Mesendoderm (in vitro differentiated cells): ENCODE measurements around the gene C2orf92.
A peak's percentile ranks its signal among the peaks of the same experiment; 100 is the strongest.

Source experiments
- DNase-seq: peaks from one replicate; pipeline ENCODE4 v3.0.0; 2013
- H2AK5ac ChIP-seq: 2 replicates; pipeline ENCODE4 v1.6.1; 2013; ENCODE audit warnings: low read length, inconsistent platforms
- H2BK120ac ChIP-seq: 2 replicates; pipeline ENCODE4 v1.6.1; 2013; ENCODE audit warnings: low read depth, mild to moderate bottlenecking, low read length, moderate library complexity, mixed read lengths
- H2BK15ac ChIP-seq: replicated peaks from 2 replicates; pipeline ENCODE4 v1.6.1; 2013; ENCODE audit warnings: low read depth, mild to moderate bottlenecking, moderate library complexity
- H2BK5ac ChIP-seq: 2 replicates; pipeline ENCODE4 v1.6.1; 2013; ENCODE audit warnings: low read length, inconsistent platforms
- H3K18ac ChIP-seq: 2 replicates; pipeline ENCODE4 v1.6.1; 2013; ENCODE audit warnings: mild to moderate bottlenecking, low read length, mixed read lengths
- H3K23ac ChIP-seq: one replicate; pipeline ENCODE4 v1.6.1; 2013; ENCODE audit warnings: low read length
- H3K27ac ChIP-seq: 2 replicates; pipeline ENCODE4 v1.5.1; 2013; ENCODE audit warnings: low read depth, mild to moderate bottlenecking, inconsistent platforms, low read length, moderate library complexity
- H3K27me3 ChIP-seq: 2 replicates; pipeline ENCODE4 v1.6.1; 2013; ENCODE audit warnings: low read length, control low read depth, mild to moderate bottlenecking, inconsistent platforms; ENCODE audit not compliant: insufficient read depth, poor library complexity
- H3K36me3 ChIP-seq: 2 replicates; pipeline ENCODE4 v1.6.1; 2013; ENCODE audit warnings: low read length, inconsistent platforms; ENCODE audit not compliant: control insufficient read depth, insufficient read depth
- H3K4ac ChIP-seq: one replicate; pipeline ENCODE4 v1.6.1; 2013; ENCODE audit warnings: low read depth, mild to moderate bottlenecking, low read length, moderate library complexity
- H3K4me1 ChIP-seq: 2 replicates; pipeline ENCODE4 v1.6.1; 2013; ENCODE audit warnings: low read depth, low read length, inconsistent platforms; ENCODE audit not compliant: control insufficient read depth
- H3K4me2 ChIP-seq: 2 replicates; pipeline ENCODE4 v1.6.1; 2013; ENCODE audit warnings: low read length
- H3K4me3 ChIP-seq: 2 replicates; pipeline ENCODE4 v1.5.1; 2013; ENCODE audit warnings: mild to moderate bottlenecking, low read length
- H3K56ac ChIP-seq: one replicate; pipeline ENCODE4 v1.6.1; 2013; ENCODE audit warnings: low read length
- H3K79me1 ChIP-seq: 2 replicates; pipeline ENCODE4 v1.6.1; 2013; ENCODE audit warnings: low read length, inconsistent platforms
- H3K79me2 ChIP-seq: 2 replicates; pipeline ENCODE4 v1.6.1; 2013; ENCODE audit warnings: mild to moderate bottlenecking, low read length; ENCODE audit not compliant: control insufficient read depth, insufficient read depth
- H3K9ac ChIP-seq: 2 replicates; pipeline ENCODE4 v1.6.1; 2013; ENCODE audit warnings: low read length, inconsistent platforms
- H4K5ac ChIP-seq: one replicate; pipeline ENCODE4 v1.6.1; 2013; ENCODE audit warnings: low read length
- H4K8ac ChIP-seq: one replicate; pipeline ENCODE4 v1.6.1; 2013; ENCODE audit warnings: low read depth, mild to moderate bottlenecking, control low read depth, low read length, moderate library complexity
- WGBS: extraction: QIAGEN DNeasy Blood & Tissue Kit; methylation state at CpG from one replicate; pipeline ENCODE4 v1.1.7; 2013; ENCODE audit warnings: low lambda C conversion rate, missing lambda C conversion rate; ENCODE audit not compliant: insufficient coverage; ENCODE audit errors: extremely low coverage; 5-methylcytosine and 5-hydroxymethylcytosine counted together

C2orf92 gene

GRCh38 chr2:97716695-97717612 is 47.4 kb downstream of the C2orf92 start:
- Histone ChIP-seq H3K79me1 (no peaks in the 10 kb centered on the region), H2BK120ac (no peak overlapping the region), H3K27ac (no peak overlapping the region), H3K18ac (peak overlapping the region; percentile 9), H4K5ac (no peak overlapping the region), H3K4ac (peak overlapping the region; percentile 25), H3K56ac (peak overlapping the region; percentile 50), H3K27me3 (no peaks in the 10 kb centered on the region), H3K36me3 (no peaks in the 10 kb centered on the region), H3K4me2 (no peak overlapping the region), H3K79me2 (no peaks in the 10 kb centered on the region), H2BK5ac (no peak overlapping the region), H2AK5ac (peak overlapping the region; percentile 17), H3K23ac (no peak overlapping the region), H3K4me1 (peaks cover 2% of the 10 kb centered on the region), H3K4me3 (no peak overlapping the region), H4K8ac (no peak overlapping the region), H2BK15ac (no peak overlapping the region), H3K9ac (no peak overlapping the region)
- no CpG with 5 or more reads among the region's 21 CpGs for WGBS
- no peak for DNase-seq

DNA sequence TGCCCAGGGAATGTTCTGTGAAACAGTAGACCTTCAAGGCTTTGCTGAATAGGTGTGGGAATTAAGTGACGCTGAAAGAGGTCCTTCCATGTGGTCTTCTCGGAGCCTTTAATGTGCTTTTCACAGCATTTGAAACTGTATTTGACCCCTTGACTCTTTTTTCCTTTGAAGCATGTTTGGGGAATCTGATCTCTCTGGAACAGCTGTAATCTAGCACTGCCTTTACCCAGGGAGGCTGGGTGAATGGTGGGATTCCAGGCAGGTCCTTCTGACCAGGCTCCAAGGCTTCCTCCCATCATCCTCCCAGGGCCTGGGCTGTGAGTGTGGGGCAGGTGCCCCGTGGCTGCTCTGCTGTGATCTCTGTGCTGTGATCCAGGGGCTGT is 48.1 kb downstream of the C2orf92 start:
- Histone ChIP-seq H3K18ac (peak overlapping the region; percentile 9), H3K36me3 (no peaks in the 10 kb centered on the region), H4K8ac (no peak overlapping the region), H3K23ac (no peak overlapping the region), H2BK15ac (no peak overlapping the region), H2BK120ac (no peak overlapping the region), H4K5ac (no peak overlapping the region), H3K9ac (no peak overlapping the region), H3K4me2 (no peak overlapping the region), H3K4me1 (peaks cover 2% of the 10 kb centered on the region), H2BK5ac (no peak overlapping the region), H2AK5ac (no peak overlapping the region), H3K27me3 (no peaks in the 10 kb centered on the region), H3K4me3 (no peak overlapping the region), H3K56ac (peak overlapping the region; percentile 30), H3K79me1 (no peaks in the 10 kb centered on the region), H3K27ac (no peak overlapping the region), H3K4ac (no peak overlapping the region), H3K79me2 (no peaks in the 10 kb centered on the region)
- no peak for DNase-seq
- no CpG with 5 or more reads among the region's 3 CpGs for WGBS

DNA sequence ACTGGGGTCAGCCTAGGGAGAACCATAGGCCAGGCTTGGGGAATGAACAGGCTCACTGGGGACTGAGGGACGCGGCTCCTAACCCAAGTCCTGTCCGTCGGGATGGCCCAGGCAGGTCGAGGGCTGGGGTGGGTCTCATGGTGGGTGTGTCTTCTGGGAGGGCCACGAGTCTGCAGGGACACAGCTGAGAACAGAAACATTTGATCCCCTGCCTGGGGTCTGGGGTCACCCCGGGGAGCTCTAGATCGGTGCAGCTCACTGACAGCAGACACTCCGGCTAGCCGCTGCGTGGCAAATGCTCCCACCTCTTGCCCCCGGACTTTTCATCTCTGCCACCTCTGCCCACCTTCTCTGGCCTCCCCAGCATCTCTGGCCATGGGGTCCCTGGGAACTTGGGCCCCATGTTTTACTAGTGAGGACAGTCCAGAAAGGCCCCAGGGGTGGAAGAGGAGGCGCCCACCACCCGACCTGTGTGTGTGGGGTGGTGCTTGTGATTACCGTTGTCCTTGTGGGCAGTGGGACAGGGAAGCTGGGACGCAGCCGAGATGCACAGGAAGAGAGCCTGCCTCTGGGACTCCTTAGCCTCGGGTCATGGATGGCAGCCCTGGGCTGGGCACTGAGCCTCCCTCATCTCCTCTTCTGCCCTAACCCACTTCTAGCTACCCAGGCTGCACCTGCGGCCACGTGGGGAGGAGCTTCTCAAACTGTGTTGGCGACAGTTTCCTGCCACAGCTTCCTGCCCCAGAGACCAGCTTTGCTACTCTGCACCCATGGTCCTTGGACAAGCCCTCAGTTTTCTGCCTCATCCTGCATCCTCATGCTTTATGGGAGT is 48.8 kb downstream of the C2orf92 start:
- H3K4me2 ChIP-seq, result no peak overlapping the region
- H3K36me3 ChIP-seq, result no peaks in the 10 kb centered on the region
- H4K5ac ChIP-seq, result no peak overlapping the region
- no peak overlapping the region for H3K27ac ChIP-seq
- H3K79me2 ChIP-seq, result no peaks in the 10 kb centered on the region
- no peaks in the 10 kb centered on the region for H3K79me1 ChIP-seq
- no peaks in the 10 kb centered on the region for H3K27me3 ChIP-seq
- H2BK15ac ChIP-seq, result no peak overlapping the region
- H3K9ac ChIP-seq, result no peak overlapping the region
- H2AK5ac ChIP-seq, result no peak overlapping the region
- no peak overlapping the region for H3K23ac ChIP-seq
- peaks cover 2% of the 10 kb centered on the region for H3K4me1 ChIP-seq
- no peak overlapping the region for H2BK120ac ChIP-seq
- H3K4me3 ChIP-seq, result no peak overlapping the region
- H3K4ac ChIP-seq, result no peak overlapping the region
- no CpG with 5 or more reads among the region's 21 CpGs for WGBS
- H3K18ac ChIP-seq, result peak overlapping the region; percentile 2
- H3K56ac ChIP-seq, result peak overlapping the region; percentile 30
- DNase-seq, result no peak
- H4K8ac ChIP-seq, result no peak overlapping the region
- H2BK5ac ChIP-seq, result no peak overlapping the region

GRCh38 chr2:97718942-97719341 is 49.4 kb downstream of the C2orf92 start:
- Histone ChIP-seq H3K9ac (no peak overlapping the region), H2BK5ac (peak overlapping the region; percentile 36), H3K18ac (no peak overlapping the region), H3K79me1 (no peaks in the 10 kb centered on the region), H3K79me2 (no peaks in the 10 kb centered on the region), H2AK5ac (no peak overlapping the region), H3K4me3 (no peak overlapping the region), H4K8ac (no peak overlapping the region), H3K4me1 (peaks cover under 1% of the 10 kb centered on the region), H4K5ac (no peak overlapping the region), H3K56ac (no peak overlapping the region), H3K27me3 (no peaks in the 10 kb centered on the region), H3K4me2 (no peak overlapping the region), H3K23ac (no peak overlapping the region), H3K36me3 (no peaks in the 10 kb centered on the region), H3K4ac (no peak overlapping the region), H2BK15ac (no peak overlapping the region), H2BK120ac (no peak overlapping the region), H3K27ac (no peak overlapping the region)
- no peak for DNase-seq
- no CpG with 5 or more reads among the region's 3 CpGs for WGBS

DNA sequence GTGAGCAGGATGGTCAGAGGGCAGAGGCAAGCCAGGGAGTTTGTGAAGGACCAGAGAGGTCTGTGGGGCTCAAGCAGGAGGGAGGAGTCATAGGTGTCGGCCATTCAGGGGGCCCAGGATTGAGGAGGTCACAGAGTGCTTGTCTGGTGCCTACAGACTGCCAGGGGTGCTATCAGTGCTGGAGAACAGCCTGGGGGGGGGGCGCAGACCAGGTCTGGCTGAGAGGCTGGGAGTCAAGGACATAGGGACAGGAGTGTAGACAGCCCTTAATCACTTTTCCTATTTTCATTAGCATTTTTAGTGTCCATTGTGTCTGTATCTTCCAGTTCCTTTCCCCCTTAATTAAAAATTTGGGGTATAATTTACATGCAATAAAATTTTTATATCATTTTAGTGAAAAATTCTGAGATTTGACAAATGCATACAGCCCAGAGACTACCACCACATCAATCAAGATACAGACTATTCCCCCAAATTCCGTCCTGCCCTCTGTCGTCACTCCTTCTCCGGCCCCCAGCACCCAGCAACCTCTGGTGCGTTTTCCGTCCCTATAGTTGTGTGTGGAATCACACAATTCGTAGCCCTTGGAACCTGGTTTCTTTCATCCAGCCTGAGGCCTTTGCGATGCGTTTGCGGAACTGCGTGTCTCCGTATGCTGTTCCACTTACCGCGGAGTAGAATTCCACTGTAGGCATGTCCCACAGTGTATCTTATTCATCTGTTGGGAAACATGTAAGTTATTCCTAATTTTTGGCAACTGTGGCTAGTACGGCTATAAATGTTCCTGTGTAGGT is 50.0 kb downstream of the C2orf92 start:
- no CpG with 5 or more reads among the region's 16 CpGs for WGBS
- Histone ChIP-seq H3K56ac (no peak overlapping the region), H3K4me3 (no peak overlapping the region), H3K4ac (no peak overlapping the region), H4K5ac (no peak overlapping the region), H3K27ac (no peak overlapping the region), H4K8ac (no peak overlapping the region), H3K4me2 (no peak overlapping the region), H2BK5ac (peak overlapping the region; percentile 36), H3K18ac (no peak overlapping the region), H3K36me3 (no peaks in the 10 kb centered on the region), H2BK15ac (no peak overlapping the region), H3K27me3 (no peaks in the 10 kb centered on the region), H2BK120ac (no peak overlapping the region), H3K4me1 (no peaks in the 10 kb centered on the region), H3K23ac (no peak overlapping the region), H3K79me1 (no peaks in the 10 kb centered on the region), H2AK5ac (no peak overlapping the region), H3K9ac (no peak overlapping the region), H3K79me2 (no peaks in the 10 kb centered on the region)
- DNase-seq, result no peak
